ENCODE data around the gene LGR4.

DNA sequence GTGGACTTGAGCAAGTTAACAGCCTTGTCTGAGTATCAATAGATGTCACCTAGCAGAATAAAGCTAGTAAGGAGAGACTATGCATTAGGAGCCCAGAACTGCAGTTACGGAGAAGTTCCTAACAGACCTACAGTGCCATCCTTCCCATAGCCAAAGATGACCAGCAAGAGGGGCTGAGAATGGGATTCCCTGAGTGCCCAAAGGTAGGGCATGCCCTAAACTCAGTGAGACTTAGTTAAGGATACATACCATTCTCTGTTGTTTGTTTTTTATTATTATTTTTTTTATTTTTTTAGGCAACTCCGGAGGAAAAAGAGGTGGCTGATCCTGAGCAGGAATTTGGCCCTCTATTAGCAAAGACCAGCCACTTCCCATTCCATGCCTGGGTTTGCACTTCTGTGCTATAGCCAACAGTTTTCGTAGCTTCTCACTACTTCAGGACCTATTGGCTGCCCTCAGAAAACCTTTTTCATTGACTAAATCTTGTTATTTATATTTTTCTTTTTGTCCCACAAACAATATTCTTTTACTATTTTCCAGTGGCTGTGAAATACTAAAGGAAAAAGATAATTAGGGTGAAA is 76.2 kb downstream of the LGR4 start:
- no peak for TF ChIP-seq EP400 (IDR thresholded peaks at IDR 0.05)
- no peak for TF ChIP-seq CEBPG (CRISPR knock-in tag; IDR thresholded peaks at IDR 0.05)
- TF ChIP-seq CEBPG (tag; conservative IDR thresholded peaks at IDR 0.05 in 1 of 2, IDR thresholded peaks at IDR 0.05 in 1 of 2), result no peak
- no peak for TF ChIP-seq FOS (IDR thresholded peaks at IDR 0.05; ENCODE audit: extremely low read depth, insufficient read length)
- TF ChIP-seq SIX5 (IDR thresholded peaks at IDR 0.05; ENCODE audit: borderline replicate concordance in 1 of 2, insufficient read depth in 1 of 2, low read depth in 1 of 2, low read length in 2 of 2), result no peak
- TF ChIP-seq ZNF274 (IDR thresholded peaks at IDR 0.05; ENCODE audit: borderline replicate concordance, low read depth, low read length), result no peak
- TF ChIP-seq HNRNPL (IDR thresholded peaks at IDR 0.05; ENCODE audit: low read depth, low read length), result no peak
- no peak for TF ChIP-seq ZNF133 (CRISPR knock-in tag; IDR thresholded peaks at IDR 0.05)
- no peak for TF ChIP-seq NFYB (IDR thresholded peaks at IDR 0.05; ENCODE audit: extremely low read depth, insufficient read length)
- TF ChIP-seq MXI1 (IDR thresholded peaks at IDR 0.05; ENCODE audit: low read depth, low read length), result no peak
